CD8-positive, alpha-beta memory T cell (primary cell): ENCODE measurements around the gene MDM4. TPM values are rescaled to one million over a fixed set of nuclear protein-coding genes. Genes with fewer than 3 reads are reported as not detected.
A peak's percentile ranks its signal among the peaks of the same experiment; 100 is the strongest.

Source experiments
- CTCF ChIA-PET: fragments of 350-600 bp; sonication (Branson Sonifier 250); formaldehyde crosslinking; loops from one replicate; lab custom pipeline; 2021; ENCODE audit warnings: antibody characterized with exemption; lab: Charles Lee
- POLR2A ChIA-PET: fragments of 350-600 bp; sonication (Branson Sonifier 250); formaldehyde crosslinking; loops from one replicate; lab custom pipeline; 2021; ENCODE audit warnings: antibody characterized with exemption; lab: Charles Lee
- DNase-seq, 5 donors: peaks; one replicate each; pipeline versions ENCODE4 v3.0.0 to v3.0.0-alpha.2; 2020 to 2022; ENCODE audit warnings: mixed read lengths in 1 of 5
- H3K27ac ChIP-seq: one replicate; pipeline ENCODE4 v1.7.0; 2013; ENCODE audit warnings: low read depth, mild to moderate bottlenecking, low read length, moderate library complexity
- H3K27me3 ChIP-seq: 2 replicates; pipeline ENCODE4 v1.7.0; 2013; ENCODE audit warnings: low read length, mild to moderate bottlenecking; ENCODE audit not compliant: insufficient read depth, poor library complexity, severe bottlenecking
- H3K36me3 ChIP-seq: 2 replicates; pipeline ENCODE4 v1.7.0; 2013; ENCODE audit warnings: mild to moderate bottlenecking, low read length, moderate library complexity; ENCODE audit not compliant: insufficient read depth
- H3K4me1 ChIP-seq: 2 replicates; pipeline ENCODE4 v1.7.0; 2013; ENCODE audit warnings: mild to moderate bottlenecking, low read length, moderate library complexity; ENCODE audit not compliant: insufficient read depth
- H3K4me3 ChIP-seq: 2 replicates; pipeline ENCODE4 v1.7.0; 2013; ENCODE audit warnings: mild to moderate bottlenecking, low read length
- H3K9me3 ChIP-seq: 2 replicates; pipeline ENCODE4 v1.7.0; 2013; ENCODE audit warnings: mild to moderate bottlenecking, low read length
- H3K27ac Mint-ChIP-seq, 8 donors: one replicate each; pipeline ENCODE4 v1.8.0; 2020 to 2021; ENCODE audit warnings: mixed read lengths in 8 of 8, mild to moderate bottlenecking in 6 of 8, inconsistent platforms in 3 of 8, moderate library complexity in 3 of 8
- H3K27me3 Mint-ChIP-seq, 2 donors: one replicate each; pipeline ENCODE4 v1.8.0; 2020 to 2021; ENCODE audit warnings: mixed read lengths in 2 of 2, mild to moderate bottlenecking in 1 of 2, moderate library complexity in 1 of 2
- H3K36me3 Mint-ChIP-seq, 3 donors: one replicate each; pipeline ENCODE4 v1.8.0; 2020 to 2021; ENCODE audit warnings: mixed read lengths in 3 of 3, inconsistent platforms in 1 of 3, mild to moderate bottlenecking in 1 of 3
- H3K4me1 Mint-ChIP-seq, 3 donors: one replicate each; pipeline ENCODE4 v1.8.0; 2020 to 2021; ENCODE audit warnings: mixed read lengths in 3 of 3, inconsistent platforms in 1 of 3, mild to moderate bottlenecking in 1 of 3
- H3K4me3 Mint-ChIP-seq, 7 donors: one replicate each; pipeline ENCODE4 v1.8.0; 2020 to 2021; ENCODE audit warnings: mixed read lengths in 7 of 7, mild to moderate bottlenecking in 6 of 7, moderate library complexity in 4 of 7, inconsistent platforms in 2 of 7
- H3K9me3 Mint-ChIP-seq, 5 donors: one replicate each; pipeline ENCODE4 v1.8.0; 2020 to 2022; ENCODE audit warnings: mixed read lengths in 5 of 5, mild to moderate bottlenecking in 3 of 5, moderate library complexity in 2 of 5, inconsistent platforms in 1 of 5
- polyA plus RNA-seq: library from polyadenylated mRNA; unstranded; fragments of 300-500 nt; fragmentation: Illumina TruSeq; gene quantifications from one replicate; pipeline ENCODE4 v1.2.3, GENCODE V29; 2021
- total RNA-seq, 2 experiments: library from RNA; stranded (reverse); gene quantifications; one replicate each; pipeline ENCODE4 v1.2.3, GENCODE V29; 2021

The MDM4 gene
- total and polyA plus RNA-seq, 3 experiments from 2014 or later, result 13.6 to 80.7 (median 80.7) TPM

GRCh38 chr1:204574865-204575163 is 58.6 kb downstream of the MDM4 start:
- Mint-ChIP-seq H3K4me1 (peaks cover 7 to 19% (median 15%) of the 10 kb centered on the region in 3 donors), H3K4me3 (no peak overlapping the region), H3K36me3 (peaks cover 0 to 52% (median 15%) of the 10 kb centered on the region in 3 donors), H3K9me3 (no peaks in the 10 kb centered on the region), H3K27me3 (peaks cover 0 to 2% of the 10 kb centered on the region in 2 donors), H3K27ac (peak overlapping the region in 3 of 8 donors; percentile 9 to 63 (median 15))
- no peak overlapping the region for H3K4me3 ChIP-seq
- no peak overlapping the region for H3K27ac ChIP-seq
- peaks cover 13% of the 10 kb centered on the region for H3K36me3 ChIP-seq
- ChIA-PET POLR2A (no interaction called here), CTCF (interaction anchor here (1.5 to 2.5 kb wide), 2 partner anchors 9 to 12 kb away, joined by 3 to 10 read pairs; no protein-coding TSS in a partner anchor)
- H3K27me3 ChIP-seq, result no peaks in the 10 kb centered on the region
- peaks cover 15% of the 10 kb centered on the region for H3K4me1 ChIP-seq
- H3K9me3 ChIP-seq, result no peaks in the 10 kb centered on the region
- DNase-seq, result no peak

DNA sequence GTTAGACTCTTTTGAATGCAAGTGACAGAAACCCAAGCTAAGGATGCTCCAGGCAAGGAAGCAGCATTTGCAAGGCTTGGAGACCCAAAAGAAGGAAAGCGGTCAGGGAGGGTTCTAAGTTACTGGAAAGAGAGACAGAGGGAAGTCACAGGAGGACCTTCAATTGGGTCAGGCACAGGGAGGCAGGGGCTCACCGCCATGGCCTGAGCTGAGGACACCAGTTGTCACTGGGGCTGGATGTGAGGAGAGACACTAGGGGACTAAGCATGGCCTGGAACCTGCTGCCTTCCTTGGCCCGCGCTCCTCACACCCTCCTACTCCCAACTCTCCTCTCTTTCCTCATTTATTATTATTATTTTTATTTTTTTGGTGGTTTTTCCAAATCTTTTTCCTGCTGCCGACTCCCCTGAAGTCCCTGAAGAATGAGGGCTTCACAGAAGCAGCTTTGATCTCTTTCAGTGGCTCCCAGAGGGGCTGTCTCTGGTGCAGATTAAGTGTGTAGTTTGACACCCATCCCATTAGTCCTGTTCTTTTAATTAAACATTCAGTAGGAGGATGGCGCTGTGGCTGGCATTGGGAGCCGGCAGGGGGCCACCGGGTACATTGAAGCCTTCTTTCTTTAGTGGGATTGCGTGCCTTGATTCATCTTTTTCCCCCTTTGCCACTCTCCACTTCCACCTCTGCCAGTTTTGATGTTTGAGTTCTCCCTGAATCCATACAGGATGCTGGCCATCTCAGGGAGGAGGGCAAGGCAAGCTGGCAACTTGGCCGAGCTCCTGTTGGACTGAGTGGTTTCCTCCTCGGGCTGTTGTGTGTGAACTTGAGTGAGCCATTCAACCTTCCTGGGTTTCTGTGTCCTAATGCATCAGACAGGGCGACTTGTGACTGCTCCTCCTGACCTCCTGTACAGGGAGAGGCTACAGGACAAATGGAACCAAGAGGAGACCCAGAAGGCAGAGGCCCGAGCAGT is 59.3 kb downstream of the MDM4 start:
- peaks cover 0 to 2% of the 10 kb centered on the region in 2 donors for H3K27me3 Mint-ChIP-seq
- POLR2A ChIA-PET, result no interaction called here
- no peak overlapping the region for H3K4me3 Mint-ChIP-seq
- Histone ChIP-seq H3K36me3 (peaks cover 13% of the 10 kb centered on the region), H3K4me3 (no peak overlapping the region), H3K27me3 (no peaks in the 10 kb centered on the region), H3K9me3 (no peaks in the 10 kb centered on the region), H3K4me1 (peaks cover 22% of the 10 kb centered on the region), H3K27ac (no peak overlapping the region)
- H3K27ac Mint-ChIP-seq, result peak overlapping the region in 2 of 8 donors; percentile 30 to 69
- CTCF ChIA-PET, result interaction anchor here (1.5 to 2.5 kb wide), 2 partner anchors 10 to 13 kb away, joined by 3 to 10 read pairs; no protein-coding TSS in a partner anchor
- no peaks in the 10 kb centered on the region for H3K9me3 Mint-ChIP-seq
- peaks cover 11 to 25% (median 21%) of the 10 kb centered on the region in 3 donors for H3K4me1 Mint-ChIP-seq
- no peak for DNase-seq
- peaks cover 0 to 51% (median 16%) of the 10 kb centered on the region in 3 donors for H3K36me3 Mint-ChIP-seq

GRCh38 chr1:204576422-204576821 is 60.2 kb downstream of the MDM4 start:
- Histone ChIP-seq H3K4me1 (peaks cover 25% of the 10 kb centered on the region), H3K4me3 (no peak overlapping the region), H3K9me3 (no peaks in the 10 kb centered on the region), H3K36me3 (peaks cover 8% of the 10 kb centered on the region), H3K27me3 (no peaks in the 10 kb centered on the region), H3K27ac (no peak overlapping the region)
- no peak overlapping the region for H3K4me3 Mint-ChIP-seq
- no peak for DNase-seq
- H3K36me3 Mint-ChIP-seq, result peaks cover 0 to 46% (median 12%) of the 10 kb centered on the region in 3 donors
- ChIA-PET CTCF (interaction anchor here (2.2 kb wide), 1 partner anchor 11 kb away, joined by 7 read pairs; no protein-coding TSS in a partner anchor), POLR2A (no interaction called here)
- H3K9me3 Mint-ChIP-seq, result no peaks in the 10 kb centered on the region
- H3K4me1 Mint-ChIP-seq, result peaks cover 11 to 25% (median 21%) of the 10 kb centered on the region in 3 donors
- peak overlapping the region in 1 of 8 donors; percentile 47 for H3K27ac Mint-ChIP-seq
- peaks cover 0 to 2% of the 10 kb centered on the region in 2 donors for H3K27me3 Mint-ChIP-seq

GRCh38 chr1:204577794-204578478 is 61.7 kb downstream of the MDM4 start:
- peaks cover 25% of the 10 kb centered on the region for H3K4me1 ChIP-seq
- Mint-ChIP-seq H3K36me3 (peaks cover 0 to 49% (median 8%) of the 10 kb centered on the region in 3 donors), H3K27me3 (peaks cover 0 to 2% of the 10 kb centered on the region in 2 donors), H3K27ac (peak overlapping the region in 7 of 8 donors; percentile 10 to 91 (median 65)), H3K4me3 (peak overlapping the region in 2 of 7 donors; percentile 83), H3K4me1 (peaks cover 11 to 25% (median 21%) of the 10 kb centered on the region in 3 donors), H3K9me3 (no peaks in the 10 kb centered on the region)
- no peak overlapping the region for H3K4me3 ChIP-seq
- DNase-seq, result no peak
- no peak overlapping the region for H3K27ac ChIP-seq
- ChIA-PET CTCF (interaction anchor here (2.2 kb wide), 1 partner anchor 12 kb away, joined by 7 read pairs; no protein-coding TSS in a partner anchor), POLR2A (no interaction called here)
- H3K9me3 ChIP-seq, result no peaks in the 10 kb centered on the region
- H3K36me3 ChIP-seq, result peaks cover 6% of the 10 kb centered on the region
- H3K27me3 ChIP-seq, result no peaks in the 10 kb centered on the region

DNA sequence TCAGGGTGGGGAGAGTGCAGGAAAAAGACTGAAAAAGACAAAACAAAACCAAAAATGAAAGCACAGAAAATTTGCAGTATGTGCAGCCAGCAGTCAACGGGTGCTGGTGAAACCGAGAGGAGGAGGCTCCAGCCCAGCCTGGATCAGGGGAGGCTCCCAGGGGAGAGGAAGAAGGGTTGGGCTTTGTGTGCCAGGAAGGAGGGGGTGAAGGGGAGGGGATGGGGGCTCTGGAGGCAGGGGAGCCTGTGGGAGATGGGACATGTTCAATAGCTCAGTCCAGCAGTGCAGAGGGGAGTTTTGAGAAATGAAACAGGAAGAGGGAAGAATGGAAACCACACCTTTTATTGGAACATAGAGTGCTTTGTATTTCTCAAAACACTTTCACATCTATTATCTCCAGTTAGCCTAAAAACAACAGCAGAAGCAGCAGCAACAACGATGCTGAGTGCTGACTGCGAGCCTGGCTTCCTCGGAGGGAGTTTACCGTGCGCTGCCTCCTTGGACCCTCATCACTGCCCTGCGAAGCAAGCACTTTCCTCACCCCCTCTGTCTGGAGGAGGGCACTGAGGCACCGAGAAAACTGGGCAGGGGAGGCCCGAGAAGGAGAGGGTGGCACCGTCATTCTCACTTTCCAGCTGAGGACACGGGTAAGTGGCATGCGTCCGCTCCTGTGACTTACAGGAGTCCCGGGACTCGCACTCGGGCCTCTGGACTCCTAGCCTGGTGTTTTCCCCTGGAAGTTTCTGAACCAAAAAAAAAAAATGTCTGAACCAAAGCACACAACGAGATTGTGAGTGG is 62.9 kb downstream of the MDM4 start:
- Mint-ChIP-seq H3K36me3 (peaks cover 0 to 38% (median 7%) of the 10 kb centered on the region in 3 donors), H3K27me3 (peaks cover 0 to 2% of the 10 kb centered on the region in 2 donors), H3K4me3 (peak overlapping the region; percentile 59 to 85 (median 81)), H3K4me1 (peaks cover 11 to 25% (median 21%) of the 10 kb centered on the region in 3 donors), H3K9me3 (no peaks in the 10 kb centered on the region), H3K27ac (peak overlapping the region; percentile 22 to 94 (median 88))
- Histone ChIP-seq H3K9me3 (no peaks in the 10 kb centered on the region), H3K36me3 (no peaks in the 10 kb centered on the region), H3K4me3 (peak overlapping the region; percentile 52), H3K4me1 (peaks cover 25% of the 10 kb centered on the region), H3K27ac (no peak overlapping the region), H3K27me3 (no peaks in the 10 kb centered on the region)
- ChIA-PET POLR2A (no interaction called here), CTCF (interaction anchor here (2.2 kb wide), 1 partner anchor 13 kb away, joined by 7 read pairs; no protein-coding TSS in a partner anchor)
- no peak for DNase-seq

GRCh38 chr1:204579681-204580080 is 63.5 kb downstream of the MDM4 start:
- POLR2A ChIA-PET, result no interaction called here
- no peaks in the 10 kb centered on the region for H3K27me3 ChIP-seq

GRCh38 chr1:204580862-204581261 is 64.7 kb downstream of the MDM4 start:
- Mint-ChIP-seq H3K27me3 (no peaks in the 10 kb centered on the region), H3K27ac (peak overlapping the region in 3 of 8 donors; percentile 4 to 96 (median 47)), H3K4me3 (peak overlapping the region in 1 of 7 donors; percentile 27), H3K4me1 (peaks cover 18 to 38% (median 26%) of the 10 kb centered on the region in 3 donors), H3K9me3 (no peaks in the 10 kb centered on the region), H3K36me3 (peaks cover 0 to 32% (median 7%) of the 10 kb centered on the region in 3 donors)
- Histone ChIP-seq H3K4me1 (peaks cover 33% of the 10 kb centered on the region), H3K36me3 (no peaks in the 10 kb centered on the region), H3K27ac (no peak overlapping the region), H3K9me3 (no peaks in the 10 kb centered on the region), H3K4me3 (no peak overlapping the region), H3K27me3 (no peaks in the 10 kb centered on the region)
- POLR2A ChIA-PET, result no interaction called here
- DNase-seq, result no peak
- CTCF ChIA-PET, result no interaction called here

More at GRCh38 chr1:204579681-204580080, 63.5 kb downstream of the MDM4 start:
- Mint-ChIP-seq H3K4me3 (peak overlapping the region in 5 of 7 donors; percentile 15 to 83 (median 32)), H3K9me3 (no peaks in the 10 kb centered on the region), H3K36me3 (peaks cover 0 to 36% (median 7%) of the 10 kb centered on the region in 3 donors), H3K27me3 (peaks cover 0 to 2% of the 10 kb centered on the region in 2 donors), H3K4me1 (peaks cover 11 to 30% (median 26%) of the 10 kb centered on the region in 3 donors), H3K27ac (peak overlapping the region in 7 of 8 donors; percentile 22 to 91 (median 74))
- Histone ChIP-seq H3K4me3 (peak overlapping the region; percentile 52), H3K4me1 (peaks cover 31% of the 10 kb centered on the region), H3K27ac (no peak overlapping the region), H3K9me3 (no peaks in the 10 kb centered on the region), H3K36me3 (no peaks in the 10 kb centered on the region)
- no peak for DNase-seq
- CTCF ChIA-PET, result interaction anchor here (0.6 kb wide), 1 partner anchor 102 kb away, joined by 3 read pairs; no protein-coding TSS in a partner anchor
